ENCODE results near the gene PRPF4.

The PRPF4 gene

DNA sequence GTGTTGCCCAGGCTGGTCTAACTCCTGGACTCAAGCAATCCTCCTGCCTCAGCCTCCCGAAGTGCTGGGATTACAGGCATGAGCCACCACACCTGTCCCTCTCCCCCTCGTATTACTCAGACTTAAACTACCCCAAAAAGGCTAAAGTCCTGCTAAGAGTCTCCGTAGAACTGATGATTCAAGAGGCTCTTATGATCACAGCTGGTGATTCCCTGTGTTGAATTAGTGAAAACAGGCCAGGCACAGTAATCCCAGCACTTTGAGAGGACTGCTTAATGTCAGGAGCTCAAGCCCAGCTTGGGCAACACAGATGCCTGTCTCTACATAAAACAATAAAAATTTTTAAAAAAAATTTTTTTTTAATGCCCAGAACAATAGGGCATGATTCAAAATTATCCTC, 9.3 kb upstream of the PRPF4 start:
- Histone ChIP-seq H3K4me2 (ENCODE audit: low read depth, low read length, poor library complexity, severe bottlenecking) (no peak overlapping the region), H3K27me3 (ENCODE audit: low read length) (no peaks in the 10 kb centered on the region), H3K27ac (ENCODE audit: low read depth, low read length) (no peak overlapping the region), H3K9me2 (replicated peaks; ENCODE audit: insufficient read depth, low read length) (no peaks in the 10 kb centered on the region), H3K36me3 (ENCODE audit: low read length) (peaks cover 16% of the 10 kb centered on the region; the same call in 1 of the 2 replicates), H3K9me3 (ENCODE audit: insufficient read depth, low read length) (no peaks in the 10 kb centered on the region), H3K4me3 (ENCODE audit: insufficient read depth, low read length, poor library complexity, severe bottlenecking) (no peak overlapping the region), H4K20me1 (ENCODE audit: low read depth, low read length) (no peaks in the 10 kb centered on the region), H3K79me2 (ENCODE audit: insufficient read depth, low read length) (no peaks in the 10 kb centered on the region), H3F3A (ENCODE audit: insufficient read depth) (no peaks in the 10 kb centered on the region), H3K9ac (ENCODE audit: low read length) (no peak overlapping the region), H2AFZ (ENCODE audit: low read depth, low read length, severe bottlenecking) (no peak overlapping the region)
- TF ChIP-seq, protein P1, sequence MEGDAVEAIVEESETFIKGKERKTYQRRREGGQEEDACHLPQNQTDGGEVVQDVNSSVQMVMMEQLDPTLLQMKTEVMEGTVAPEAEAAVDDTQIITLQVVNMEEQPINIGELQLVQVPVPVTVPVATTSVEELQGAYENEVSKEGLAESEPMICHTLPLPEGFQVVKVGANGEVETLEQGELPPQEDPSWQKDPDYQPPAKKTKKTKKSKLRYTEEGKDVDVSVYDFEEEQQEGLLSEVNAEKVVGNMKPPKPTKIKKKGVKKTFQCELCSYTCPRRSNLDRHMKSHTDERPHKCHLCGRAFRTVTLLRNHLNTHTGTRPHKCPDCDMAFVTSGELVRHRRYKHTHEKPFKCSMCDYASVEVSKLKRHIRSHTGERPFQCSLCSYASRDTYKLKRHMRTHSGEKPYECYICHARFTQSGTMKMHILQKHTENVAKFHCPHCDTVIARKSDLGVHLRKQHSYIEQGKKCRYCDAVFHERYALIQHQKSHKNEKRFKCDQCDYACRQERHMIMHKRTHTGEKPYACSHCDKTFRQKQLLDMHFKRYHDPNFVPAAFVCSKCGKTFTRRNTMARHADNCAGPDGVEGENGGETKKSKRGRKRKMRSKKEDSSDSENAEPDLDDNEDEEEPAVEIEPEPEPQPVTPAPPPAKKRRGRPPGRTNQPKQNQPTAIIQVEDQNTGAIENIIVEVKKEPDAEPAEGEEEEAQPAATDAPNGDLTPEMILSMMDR (IDR thresholded peaks at IDR 0.05; ENCODE audit: insufficient read depth, low read length, poor library complexity, severe bottlenecking) = no peak
- no peak for TF ChIP-seq EZH2phosphoT487 (conservative IDR thresholded peaks at IDR 0.05; ENCODE audit: low read length)

DNA sequence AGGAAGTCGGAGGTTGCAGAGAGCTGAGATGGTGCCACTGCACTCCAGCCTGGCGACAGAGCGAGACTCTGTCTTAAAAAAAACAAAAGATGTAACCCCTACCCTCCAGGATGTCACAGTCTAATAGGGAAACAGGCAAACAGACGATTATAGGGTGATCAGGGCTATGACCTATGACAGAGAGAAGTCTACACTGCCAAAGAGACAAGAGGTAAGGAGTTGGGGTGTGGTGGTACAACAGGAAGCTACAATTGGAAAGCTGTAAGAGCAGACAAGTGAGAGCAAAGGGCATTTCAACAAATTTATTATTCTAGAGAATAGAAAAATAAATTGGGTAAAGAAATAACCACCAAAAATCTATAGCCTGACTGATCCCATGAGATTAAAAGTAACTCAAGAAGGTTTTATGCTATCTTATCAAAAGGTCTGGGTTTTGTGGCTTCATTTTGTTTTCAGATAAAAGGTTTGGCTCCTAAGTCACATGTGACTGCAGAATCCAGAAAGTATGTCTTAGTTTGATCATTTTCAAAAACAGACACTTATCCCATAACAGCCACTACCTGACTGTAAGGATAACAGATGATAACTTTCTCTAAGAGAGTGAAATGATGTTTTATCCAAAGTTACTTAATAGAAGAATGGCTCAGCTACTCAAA, 7.4 kb upstream of the PRPF4 start:
- Histone ChIP-seq H3K27me3 (ENCODE audit: low read length) (no peaks in the 10 kb centered on the region), H4K20me1 (ENCODE audit: low read depth, low read length) (no peaks in the 10 kb centered on the region)

DNA sequence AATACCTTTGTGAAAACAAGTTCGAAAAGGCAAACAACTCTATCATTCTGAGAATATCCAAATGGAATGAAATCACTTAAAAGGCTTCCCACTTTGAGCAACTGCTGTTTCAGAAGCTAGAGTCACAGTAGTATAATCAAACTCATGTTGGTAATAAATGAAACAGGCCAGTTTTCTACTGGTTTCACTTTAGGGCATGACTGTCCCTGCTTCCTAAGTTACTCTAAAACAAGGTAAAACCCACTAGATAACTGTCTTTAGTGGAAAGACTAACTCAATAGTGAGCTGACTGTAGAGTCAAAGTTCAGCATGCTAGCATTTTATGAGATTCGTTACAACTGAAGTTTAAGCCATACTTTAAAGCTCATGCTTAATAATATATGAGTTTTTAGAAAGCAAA, 6.1 kb upstream of the PRPF4 start:
- Histone ChIP-seq H4K20me1 (ENCODE audit: low read depth, low read length) (no peaks in the 10 kb centered on the region), H3F3A (ENCODE audit: insufficient read depth) (no peaks in the 10 kb centered on the region), H3K79me2 (ENCODE audit: insufficient read depth, low read length) (peaks cover 16% of the 10 kb centered on the region; the same call in 1 of the 2 replicates), H3K27ac (ENCODE audit: low read depth, low read length) (no peak overlapping the region), H2AFZ (ENCODE audit: low read depth, low read length, severe bottlenecking) (no peak overlapping the region), H3K4me2 (ENCODE audit: low read depth, low read length, poor library complexity, severe bottlenecking) (no peak overlapping the region), H3K27me3 (ENCODE audit: low read length) (no peaks in the 10 kb centered on the region), H3K36me3 (ENCODE audit: low read length) (peaks cover 23% of the 10 kb centered on the region; the same call in 1 of the 2 replicates), H3K4me3 (ENCODE audit: insufficient read depth, low read length, poor library complexity, severe bottlenecking) (no peak overlapping the region), H3K9ac (ENCODE audit: low read length) (no peak overlapping the region), H3K9me3 (ENCODE audit: insufficient read depth, low read length) (no peaks in the 10 kb centered on the region), H3K9me2 (replicated peaks; ENCODE audit: insufficient read depth, low read length) (no peaks in the 10 kb centered on the region)
- TF ChIP-seq, protein P1 (IDR thresholded peaks at IDR 0.05; ENCODE audit: insufficient read depth, low read length, poor library complexity, severe bottlenecking) = no peak
- no peak for TF ChIP-seq EZH2phosphoT487 (conservative IDR thresholded peaks at IDR 0.05; ENCODE audit: low read length)

More for the DNA sequence above, 7.4 kb upstream of the PRPF4 start:
- Histone ChIP-seq H3K4me2 (ENCODE audit: low read depth, low read length, poor library complexity, severe bottlenecking) (no peak overlapping the region), H3K27ac (ENCODE audit: low read depth, low read length) (no peak overlapping the region), H3K9ac (ENCODE audit: low read length) (no peak overlapping the region), H3K9me3 (ENCODE audit: insufficient read depth, low read length) (no peaks in the 10 kb centered on the region), H3K36me3 (ENCODE audit: low read length) (peaks cover 21% of the 10 kb centered on the region; the same call in 1 of the 2 replicates), H3K9me2 (replicated peaks; ENCODE audit: insufficient read depth, low read length) (no peaks in the 10 kb centered on the region), H2AFZ (ENCODE audit: low read depth, low read length, severe bottlenecking) (no peak overlapping the region), H3K79me2 (ENCODE audit: insufficient read depth, low read length) (0 out of 2 replicates have a peak, but pooled peaks cover 4% of the 10 kb centered on the region), H3K4me3 (ENCODE audit: insufficient read depth, low read length, poor library complexity, severe bottlenecking) (no peak overlapping the region), H3F3A (ENCODE audit: insufficient read depth) (no peaks in the 10 kb centered on the region)
- no peak for TF ChIP-seq EZH2phosphoT487 (conservative IDR thresholded peaks at IDR 0.05; ENCODE audit: low read length)
- TF ChIP-seq, protein P1 (IDR thresholded peaks at IDR 0.05; ENCODE audit: insufficient read depth, low read length, poor library complexity, severe bottlenecking) = no peak
